Midbrain (tissue), 1 donor: Measurements from ENCODE around the gene LPCAT2.

Experiments used
- DNase-seq: peaks from one replicate; lab custom pipeline; 2025; lab: John Stamatoyannopoulos, UW

LPCAT2 gene

DNA sequence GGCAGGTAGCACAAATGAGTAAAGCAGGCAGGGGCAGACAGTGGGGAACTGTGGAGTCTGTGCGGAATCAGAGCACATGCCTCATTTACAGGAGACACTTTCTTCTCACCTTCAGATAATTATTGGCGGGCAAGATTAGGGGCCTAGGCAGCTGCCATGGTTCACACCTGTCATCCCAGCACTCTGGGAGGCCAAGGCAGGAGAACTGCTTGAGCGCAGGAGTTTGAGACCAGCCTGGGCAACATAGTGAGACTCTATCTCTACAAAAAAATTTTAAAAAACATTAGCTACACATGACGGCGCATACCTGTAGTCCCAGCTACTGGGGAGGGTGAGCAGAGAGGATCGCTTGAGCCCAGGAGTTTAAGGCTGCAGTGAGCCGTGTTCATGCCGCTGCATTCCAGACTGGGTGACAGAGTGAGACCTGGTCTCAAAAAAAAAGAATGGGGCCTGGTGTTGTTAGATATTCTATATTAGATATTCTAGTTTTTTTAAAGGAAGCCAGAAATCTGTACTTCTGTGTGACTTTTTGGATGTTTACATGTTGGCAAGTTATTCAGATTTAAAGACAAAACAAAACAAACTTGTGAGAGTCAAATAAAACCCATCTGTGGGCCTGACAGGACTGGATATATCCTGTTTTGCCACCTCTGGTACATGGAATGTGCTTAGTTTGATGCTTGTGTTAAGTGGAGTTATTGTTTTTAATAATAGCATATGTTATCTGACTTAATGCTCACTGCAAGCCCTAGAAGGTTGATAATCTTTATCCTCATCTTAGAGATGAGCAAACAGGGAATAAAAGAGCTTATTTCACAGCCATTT, 4.9 kb upstream of the LPCAT2 start:
- no peak for DNase-seq

DNA sequence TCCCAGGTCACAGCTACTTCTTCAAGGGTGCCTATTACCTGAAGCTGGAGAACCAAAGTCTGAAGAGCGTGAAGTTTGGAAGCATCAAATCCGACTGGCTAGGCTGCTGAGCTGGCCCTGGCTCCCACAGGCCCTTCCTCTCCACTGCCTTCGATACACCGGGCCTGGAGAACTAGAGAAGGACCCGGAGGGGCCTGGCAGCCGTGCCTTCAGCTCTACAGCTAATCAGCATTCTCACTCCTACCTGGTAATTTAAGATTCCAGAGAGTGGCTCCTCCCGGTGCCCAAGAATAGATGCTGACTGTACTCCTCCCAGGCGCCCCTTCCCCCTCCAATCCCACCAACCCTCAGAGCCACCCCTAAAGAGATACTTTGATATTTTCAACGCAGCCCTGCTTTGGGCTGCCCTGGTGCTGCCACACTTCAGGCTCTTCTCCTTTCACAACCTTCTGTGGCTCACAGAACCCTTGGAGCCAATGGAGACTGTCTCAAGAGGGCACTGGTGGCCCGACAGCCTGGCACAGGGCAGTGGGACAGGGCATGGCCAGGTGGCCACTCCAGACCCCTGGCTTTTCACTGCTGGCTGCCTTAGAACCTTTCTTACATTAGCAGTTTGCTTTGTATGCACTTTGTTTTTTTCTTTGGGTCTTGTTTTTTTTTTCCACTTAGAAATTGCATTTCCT, 3.4 kb upstream of the LPCAT2 start:
- no peak for DNase-seq

DNA sequence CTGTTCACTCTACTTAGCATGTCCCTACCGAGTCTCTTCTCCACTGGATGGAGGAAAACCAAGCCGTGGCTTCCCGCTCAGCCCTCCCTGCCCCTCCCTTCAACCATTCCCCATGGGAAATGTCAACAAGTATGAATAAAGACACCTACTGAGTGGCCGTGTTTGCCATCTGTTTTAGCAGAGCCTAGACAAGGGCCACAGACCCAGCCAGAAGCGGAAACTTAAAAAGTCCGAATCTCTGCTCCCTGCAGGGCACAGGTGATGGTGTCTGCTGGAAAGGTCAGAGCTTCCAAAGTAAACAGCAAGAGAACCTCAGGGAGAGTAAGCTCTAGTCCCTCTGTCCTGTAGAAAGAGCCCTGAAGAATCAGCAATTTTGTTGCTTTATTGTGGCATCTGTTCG, 2.8 kb upstream of the LPCAT2 start:
- no peak for DNase-seq

DNA sequence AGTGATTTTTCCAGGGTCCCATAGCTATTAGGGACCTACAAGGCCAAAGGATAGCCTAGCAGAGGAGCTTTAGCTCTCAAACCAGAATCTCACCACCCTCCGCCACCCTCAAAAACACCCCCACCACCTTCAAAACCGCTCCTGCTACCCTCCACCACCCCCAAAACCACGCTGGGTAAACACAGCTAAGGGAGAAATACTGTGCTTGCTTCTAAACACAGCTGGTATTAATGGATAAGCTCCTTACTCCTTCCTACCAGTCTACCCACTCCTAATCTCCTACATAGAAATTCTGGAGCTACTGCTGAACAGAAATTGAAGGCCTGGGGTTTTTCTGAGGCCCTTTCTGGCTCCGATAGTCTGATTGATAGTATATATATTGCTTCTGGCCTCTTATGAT, 2.2 kb upstream of the LPCAT2 start:
- DNase-seq, result no peak

DNA sequence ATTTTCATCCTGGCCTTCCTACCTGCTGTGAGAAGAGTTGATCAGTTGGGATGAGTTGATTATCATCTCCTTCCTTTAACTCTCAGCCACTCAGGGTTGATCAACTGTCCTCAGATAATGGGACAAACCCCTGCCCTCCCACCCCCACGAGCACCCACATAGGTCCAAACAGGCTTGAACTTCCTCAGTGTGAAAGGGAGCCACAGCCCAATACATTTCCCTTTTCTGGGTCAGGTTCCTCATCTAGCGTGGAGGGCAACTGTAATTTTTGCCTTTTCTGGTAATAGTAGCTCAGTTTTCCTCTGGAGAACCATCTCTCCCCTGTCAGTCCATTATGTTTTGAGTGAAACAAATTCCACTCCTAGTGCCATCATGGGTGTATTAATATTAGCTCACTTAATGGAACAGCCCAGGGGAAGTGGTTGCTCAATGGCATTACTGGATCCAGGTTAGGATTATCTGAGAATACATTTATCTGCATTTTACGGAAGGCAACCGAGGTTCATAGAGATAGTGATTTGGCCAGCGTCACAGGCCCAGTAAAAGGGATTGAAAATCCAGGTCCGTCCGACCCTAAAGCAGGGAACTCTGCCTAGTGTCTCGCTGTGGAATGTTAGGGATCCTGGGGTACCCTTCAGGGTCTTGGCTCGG, 476 bp upstream of the LPCAT2 start:
- DNase-seq, result peak; percentile 20

DNA sequence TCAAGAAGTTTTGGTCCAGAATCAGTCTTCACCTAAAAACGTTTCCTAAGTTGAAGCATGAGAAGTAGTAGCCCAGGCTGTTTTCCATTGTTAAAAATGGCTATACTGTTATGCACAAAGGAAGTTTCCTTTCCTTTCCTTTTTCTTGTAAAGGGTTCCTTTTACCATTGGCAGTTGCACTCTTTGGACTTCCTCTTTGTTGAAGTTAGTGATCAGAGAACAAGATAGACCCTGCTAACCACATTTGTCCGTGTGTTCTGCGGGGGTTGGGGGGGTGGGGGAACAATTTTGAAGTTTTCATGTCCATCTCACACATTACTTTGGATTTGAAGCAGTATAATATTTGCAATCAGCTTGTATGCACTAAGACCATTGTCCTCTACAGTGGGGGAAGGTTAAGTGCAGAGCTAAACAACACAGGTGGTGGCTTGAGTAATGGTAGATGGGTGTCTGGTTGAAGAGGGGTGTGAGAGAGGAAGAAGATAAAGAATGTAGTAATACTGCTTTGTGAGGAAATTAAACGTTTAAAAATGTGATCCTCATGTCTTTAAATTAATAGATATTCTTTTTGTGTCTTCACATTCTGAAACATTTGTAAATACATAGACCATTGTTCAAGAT, 1.4 kb downstream of the LPCAT2 start:
- DNase-seq, result peak; percentile 35

DNA sequence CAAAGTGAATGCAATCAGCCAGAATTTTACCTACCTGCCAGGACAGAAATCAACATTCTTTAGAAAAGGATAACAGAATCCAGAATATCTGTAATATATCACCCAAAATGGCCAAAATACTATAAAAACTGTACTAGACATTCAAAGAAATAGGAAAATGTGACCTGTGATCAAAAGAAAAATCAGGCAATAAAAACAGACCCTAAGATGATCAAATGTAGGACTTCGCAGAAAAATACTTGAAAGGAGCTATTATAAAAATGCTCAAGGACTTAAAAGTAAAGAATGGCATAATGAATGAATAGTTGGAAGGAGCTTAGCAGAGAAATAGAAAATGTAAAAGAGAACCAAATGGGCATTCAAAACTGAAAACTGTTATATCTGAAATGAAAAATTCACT, 4.1 kb downstream of the LPCAT2 start:
- DNase-seq, result no peak

DNA sequence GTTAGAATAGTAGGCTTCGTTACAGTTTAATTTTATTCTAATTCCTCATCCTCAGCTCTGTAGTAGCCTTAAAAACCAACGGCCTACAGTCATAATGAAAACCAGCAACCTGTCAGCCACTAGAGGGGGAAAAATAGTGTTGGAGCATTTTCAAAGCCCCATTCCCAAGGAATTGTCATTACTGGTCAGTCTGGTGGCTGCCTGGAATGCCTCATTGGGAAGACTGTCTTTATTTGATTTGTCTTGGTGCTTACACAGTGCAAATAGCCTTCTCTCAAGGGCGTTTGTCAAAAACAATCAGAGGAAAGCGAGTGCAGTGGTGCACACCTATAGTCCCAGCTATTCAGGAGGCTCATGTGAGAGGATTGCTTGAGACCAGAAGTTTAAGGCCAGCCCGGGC, 4.7 kb downstream of the LPCAT2 start:
- no peak for DNase-seq

DNA sequence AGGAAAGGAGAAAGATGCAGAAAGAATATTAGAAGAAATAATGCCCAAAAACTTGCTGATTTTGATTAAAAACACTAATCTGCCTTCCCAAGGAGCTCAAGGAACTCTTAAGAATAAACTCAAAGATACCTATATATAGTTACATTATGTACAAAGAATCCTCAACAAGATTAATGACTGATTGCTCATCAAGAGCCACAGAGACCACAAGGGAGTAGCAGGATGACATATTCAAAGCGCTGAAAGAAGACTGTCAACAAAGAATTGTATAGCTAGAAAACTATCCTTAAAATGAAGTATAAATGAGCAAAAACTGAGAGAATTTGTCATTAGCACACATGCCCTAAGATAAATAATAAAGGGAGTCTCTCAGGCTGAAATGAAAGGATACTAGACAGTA, 6.2 kb downstream of the LPCAT2 start:
- DNase-seq, result no peak

DNA sequence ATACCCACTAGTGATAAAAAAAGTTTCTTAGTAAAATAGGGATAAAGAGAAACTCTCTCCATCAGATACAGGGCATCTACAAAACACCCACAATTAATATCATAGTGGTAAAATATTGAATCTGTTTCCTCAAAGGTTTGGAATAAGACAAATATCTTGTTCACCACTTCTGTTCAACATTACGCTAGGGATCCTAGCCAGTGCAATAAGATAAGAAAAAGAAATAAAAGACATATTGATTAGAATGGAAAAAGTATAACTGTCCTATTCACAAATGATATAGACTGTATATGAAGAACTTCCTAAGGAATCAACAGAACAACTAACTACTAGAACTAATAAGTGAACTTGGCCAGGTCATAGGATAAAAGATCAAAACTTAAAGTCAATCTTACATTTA, 12.9 kb downstream of the LPCAT2 start:
- DNase-seq, result no peak

DNA sequence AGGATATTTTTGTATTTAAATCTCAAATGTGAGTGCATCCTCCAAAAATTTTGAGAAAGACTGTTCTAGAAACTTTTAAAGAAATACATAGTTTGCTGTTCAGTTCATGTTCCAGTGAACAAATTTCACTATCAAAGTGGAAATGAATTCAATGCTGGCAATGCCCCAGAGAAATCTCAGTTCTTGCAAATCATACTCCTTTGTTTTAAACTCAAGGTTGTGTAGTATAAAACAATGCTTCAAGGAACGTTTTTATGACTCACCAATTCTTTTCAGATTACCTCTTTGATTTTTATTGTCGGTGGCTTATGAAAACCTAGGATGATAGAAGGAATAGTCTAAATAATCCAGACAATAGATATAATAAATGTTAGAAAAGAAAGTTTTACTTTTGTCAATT, 17.6 kb downstream of the LPCAT2 start:
- no peak for DNase-seq

DNA sequence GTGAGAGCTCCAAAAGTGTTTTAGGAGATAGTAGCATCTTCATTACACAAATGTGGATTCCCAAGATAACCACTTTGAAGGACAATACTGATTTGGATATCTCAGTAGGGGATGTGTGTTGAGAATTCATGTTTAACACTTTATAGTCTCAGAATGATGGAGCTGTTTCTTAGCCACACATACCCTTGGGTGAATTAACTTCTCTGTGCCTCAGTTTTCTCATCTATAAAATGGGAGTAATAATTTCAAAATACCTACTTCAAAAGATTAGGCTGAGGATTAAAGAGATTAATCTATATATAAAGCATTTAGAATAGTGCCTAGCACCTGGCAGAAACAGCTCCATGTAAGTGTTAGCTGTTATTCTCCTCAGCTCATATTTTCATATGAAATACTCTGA, 19.0 kb downstream of the LPCAT2 start:
- DNase-seq, result no peak

DNA sequence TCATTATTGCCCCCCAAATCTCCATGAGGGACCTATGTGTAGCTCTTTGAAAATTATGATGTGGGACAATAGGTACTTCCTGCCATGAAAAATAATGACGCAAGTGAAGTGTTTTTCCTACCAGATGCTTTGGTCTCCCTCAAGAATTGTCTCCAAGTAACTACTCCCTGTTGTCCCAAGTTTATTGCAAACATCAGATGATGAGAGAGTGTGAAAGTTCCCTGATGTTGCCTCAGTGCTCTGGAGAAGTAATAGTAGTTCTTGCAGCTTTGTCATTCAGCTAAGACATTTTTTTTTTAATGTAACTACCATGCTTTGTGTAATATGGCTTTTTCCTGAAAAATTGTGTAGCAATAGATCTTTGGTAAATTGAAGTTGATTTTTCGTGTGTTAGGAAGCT, 20.1 kb downstream of the LPCAT2 start:
- DNase-seq, result no peak

DNA sequence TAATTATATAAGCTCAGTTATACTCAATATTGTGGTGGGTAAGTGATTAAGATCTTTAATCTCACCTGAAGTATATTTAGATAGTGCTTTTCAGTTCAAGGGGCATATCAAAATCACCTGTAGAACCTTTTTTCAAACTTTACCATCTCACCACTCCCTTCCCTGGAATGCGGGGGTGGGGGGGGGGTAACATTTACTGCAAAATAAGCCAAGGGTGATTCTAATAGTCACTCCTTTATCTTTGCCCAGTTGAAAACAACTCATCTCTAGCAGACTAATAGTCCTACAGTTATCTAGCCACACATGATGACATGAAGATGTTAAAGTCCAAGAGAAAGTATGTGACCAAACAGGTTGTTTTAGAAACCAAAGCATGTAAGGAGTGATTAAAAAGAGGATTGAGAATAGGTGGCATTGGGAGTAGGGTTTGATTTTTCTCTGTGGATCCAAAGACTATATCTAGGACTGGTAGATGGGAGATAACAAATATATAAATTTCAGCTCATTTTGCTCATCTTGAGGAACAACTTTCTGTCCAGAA, 21.5 kb downstream of the LPCAT2 start:
- DNase-seq, result no peak

DNA sequence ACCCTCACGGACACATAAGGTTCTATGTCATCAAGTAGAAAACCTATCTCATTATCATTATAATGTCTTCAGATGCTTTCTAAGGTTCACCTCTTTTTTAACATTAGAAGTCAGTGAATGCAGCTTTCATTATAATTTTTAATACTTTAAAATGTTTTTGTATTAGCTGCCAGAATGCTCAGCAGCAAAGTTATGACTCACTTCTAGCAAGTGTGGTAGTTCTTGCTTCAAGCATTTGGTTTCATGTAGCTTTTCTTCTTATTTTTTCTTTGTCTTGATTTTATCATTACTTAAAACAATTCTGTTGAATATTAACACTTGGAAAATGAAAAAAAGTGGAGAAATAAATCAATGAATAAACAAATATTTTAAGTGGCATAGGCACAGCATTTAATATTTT, 23.4 kb downstream of the LPCAT2 start:
- no peak for DNase-seq

DNA sequence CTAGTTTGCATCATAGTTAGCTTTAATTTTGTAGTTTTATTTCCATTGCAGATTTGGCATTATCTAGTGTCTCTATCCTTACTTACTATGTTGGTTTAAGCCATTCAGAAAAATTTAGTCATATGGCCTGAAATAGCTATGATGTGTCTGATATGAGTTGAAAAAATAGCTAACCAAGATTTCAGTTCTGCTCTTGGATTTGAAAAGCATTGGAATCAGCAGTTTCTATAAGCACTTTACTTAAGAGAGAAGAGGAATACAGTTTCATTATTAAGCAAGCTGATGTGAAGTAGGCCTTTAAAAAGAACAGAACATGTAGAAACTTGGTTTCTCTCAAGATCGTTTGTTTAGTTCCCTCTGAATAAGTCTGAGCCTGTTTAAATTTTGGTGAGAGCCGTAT, 25.9 kb downstream of the LPCAT2 start:
- peak; percentile 34 for DNase-seq

DNA sequence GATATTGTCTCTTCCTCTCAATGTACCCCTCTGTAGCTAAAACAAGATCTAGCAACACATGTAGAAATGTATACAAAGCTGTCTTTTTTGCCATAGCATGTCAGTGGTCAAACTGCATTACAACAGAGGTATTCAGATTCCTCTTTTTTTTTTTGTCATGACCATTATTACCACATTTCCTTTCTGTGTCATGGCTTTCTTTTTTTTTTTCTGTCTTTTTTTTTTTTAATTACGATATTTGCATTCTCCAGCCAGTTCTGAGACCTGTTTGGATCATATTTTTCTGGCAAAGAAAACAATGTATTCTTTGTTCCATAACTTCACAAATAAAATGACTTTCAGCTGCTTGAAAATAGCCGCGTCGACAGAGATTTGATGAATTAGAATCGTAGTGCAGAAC, 30.2 kb downstream of the LPCAT2 start:
- DNase-seq, result no peak

DNA sequence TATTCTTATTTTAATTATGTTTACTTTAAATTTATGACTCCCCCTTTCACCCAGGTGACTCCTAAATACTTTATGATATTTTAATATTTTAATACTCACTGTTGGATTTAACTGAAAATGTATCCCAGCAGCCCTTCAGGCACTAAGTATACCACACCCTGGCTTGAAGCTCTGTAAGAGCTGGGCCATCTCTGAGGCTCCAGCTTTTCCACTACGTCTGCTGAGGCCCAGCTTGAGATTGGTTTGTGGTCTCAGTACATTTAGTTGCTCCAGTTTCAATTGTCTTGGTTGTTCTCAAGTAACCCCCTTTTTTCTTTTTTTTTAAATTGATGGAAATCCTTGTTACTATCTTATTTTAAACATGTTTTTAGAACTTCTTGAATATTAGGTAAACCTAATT, 30.6 kb downstream of the LPCAT2 start:
- no peak for DNase-seq

DNA sequence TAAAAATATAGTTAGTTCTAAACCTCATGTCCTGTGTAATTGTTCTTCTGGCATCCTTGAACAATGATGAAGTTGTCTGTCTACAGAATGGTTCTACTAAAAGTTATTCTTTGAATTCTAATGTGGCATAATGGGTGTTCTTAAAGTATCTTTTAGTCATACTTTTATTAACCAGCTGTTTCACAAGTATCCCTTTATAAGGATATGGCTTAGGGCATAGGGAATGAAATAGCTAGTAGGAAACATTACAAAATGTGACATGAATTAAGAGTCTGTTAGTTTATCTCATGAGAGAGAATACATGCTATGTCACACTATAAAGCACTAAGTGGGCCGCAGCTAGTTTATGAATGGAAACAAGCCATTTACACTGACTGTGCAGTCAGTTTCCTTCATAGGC, 31.3 kb downstream of the LPCAT2 start:
- DNase-seq, result no peak

DNA sequence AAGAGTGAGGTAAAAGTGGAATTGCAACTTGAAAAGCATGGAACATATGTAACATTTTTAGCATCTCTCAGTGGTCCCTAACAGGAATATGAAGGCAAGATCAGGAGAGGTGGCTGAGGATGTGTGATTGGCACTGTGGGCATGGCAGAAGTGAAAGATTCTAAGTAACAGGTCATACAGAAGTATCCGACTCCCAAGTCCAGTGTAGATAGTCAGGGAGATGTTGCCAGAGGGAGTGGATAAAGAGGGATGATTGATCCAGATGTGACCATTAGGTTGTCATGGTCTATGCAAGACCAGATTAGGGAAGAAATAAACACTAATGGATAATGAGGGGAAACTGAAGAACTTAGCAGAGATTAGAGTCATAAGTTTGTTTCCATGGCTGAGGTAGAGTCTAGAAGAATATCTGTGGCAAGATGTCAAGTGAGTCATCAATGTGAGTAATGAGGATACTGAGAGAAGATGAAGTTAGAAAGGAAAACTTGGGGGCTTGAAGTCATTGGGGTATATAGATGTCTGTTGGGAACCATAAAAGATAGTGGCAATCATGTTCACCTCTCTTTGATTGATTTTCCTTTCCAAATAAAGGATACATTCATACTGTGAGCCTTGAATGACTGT, 33.7 kb downstream of the LPCAT2 start:
- DNase-seq, result no peak

DNA sequence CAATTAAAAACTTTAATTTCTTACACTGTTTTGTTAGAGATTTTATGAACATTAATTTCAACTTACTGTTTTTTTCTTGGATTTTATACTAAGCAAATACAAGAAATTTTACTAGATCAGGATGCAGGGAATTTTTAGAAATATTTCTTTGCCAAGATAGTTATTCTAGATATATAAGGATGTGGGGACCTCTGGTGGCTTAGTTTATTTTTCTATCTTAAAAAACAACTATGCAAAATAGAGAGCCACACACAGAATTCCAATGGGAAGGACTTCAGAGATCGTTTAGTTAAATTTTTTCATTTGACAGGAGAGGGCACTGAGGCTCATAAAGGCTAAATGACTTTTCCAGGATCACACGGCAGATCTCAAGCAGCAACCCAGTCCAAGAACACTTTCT, 34.6 kb downstream of the LPCAT2 start:
- DNase-seq, result peak; percentile 74

DNA sequence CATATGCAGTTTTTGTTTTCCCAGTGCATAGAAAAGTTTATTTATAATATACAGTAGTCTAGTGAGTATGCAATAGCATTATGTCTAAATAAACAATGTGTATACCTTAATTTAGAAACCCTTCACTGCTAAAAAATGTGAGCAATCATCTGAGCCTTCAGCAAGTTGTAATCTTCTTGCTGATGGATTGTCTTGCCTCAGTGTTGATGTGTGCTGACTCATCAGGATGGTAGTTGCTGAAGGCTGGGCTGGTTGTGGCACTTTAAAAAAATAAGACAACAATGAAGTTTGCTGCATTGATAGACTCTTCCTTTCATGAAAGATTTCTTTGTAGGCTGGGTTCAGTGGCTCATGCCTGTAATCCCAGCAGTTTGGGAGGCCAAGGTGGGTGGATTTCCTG, 43.7 kb downstream of the LPCAT2 start:
- DNase-seq, result no peak
